ENCODE results near the gene NISCH.

NISCH gene

DNA sequence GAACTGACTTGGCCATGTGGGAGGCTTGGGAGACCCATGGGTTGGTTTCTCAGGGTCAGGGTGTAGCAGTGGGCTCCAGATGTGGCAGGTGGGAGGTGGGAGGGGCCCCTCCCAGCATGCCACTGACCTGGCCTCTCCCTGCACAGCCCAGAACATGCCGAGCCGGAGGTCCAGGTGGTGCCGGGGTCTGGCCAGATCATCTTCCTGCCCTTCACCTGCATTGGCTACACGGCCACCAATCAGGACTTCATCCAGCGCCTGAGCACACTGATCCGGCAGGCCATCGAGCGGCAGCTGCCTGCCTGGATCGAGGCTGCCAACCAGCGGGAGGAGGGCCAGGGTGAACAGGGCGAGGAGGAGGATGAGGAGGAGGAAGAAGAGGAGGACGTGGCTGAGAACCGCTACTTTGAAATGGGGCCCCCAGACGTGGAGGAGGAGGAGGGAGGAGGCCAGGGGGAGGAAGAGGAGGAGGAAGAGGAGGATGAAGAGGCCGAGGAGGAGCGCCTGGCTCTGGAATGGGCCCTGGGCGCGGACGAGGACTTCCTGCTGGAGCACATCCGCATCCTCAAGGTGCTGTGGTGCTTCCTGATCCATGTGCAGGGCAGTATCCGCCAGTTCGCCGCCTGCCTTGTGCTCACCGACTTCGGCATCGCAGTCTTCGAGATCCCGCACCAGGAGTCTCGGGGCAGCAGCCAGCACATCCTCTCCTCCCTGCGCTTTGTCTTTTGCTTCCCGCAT lies 31.8 kb downstream of the NISCH start:
- no peak overlapping the region for H3K4me3 ChIP-seq (ENCODE audit: low read depth, low read length)
- no peak for DNase-seq (ENCODE audit: low read depth)
- TF ChIP-seq, protein P1, sequence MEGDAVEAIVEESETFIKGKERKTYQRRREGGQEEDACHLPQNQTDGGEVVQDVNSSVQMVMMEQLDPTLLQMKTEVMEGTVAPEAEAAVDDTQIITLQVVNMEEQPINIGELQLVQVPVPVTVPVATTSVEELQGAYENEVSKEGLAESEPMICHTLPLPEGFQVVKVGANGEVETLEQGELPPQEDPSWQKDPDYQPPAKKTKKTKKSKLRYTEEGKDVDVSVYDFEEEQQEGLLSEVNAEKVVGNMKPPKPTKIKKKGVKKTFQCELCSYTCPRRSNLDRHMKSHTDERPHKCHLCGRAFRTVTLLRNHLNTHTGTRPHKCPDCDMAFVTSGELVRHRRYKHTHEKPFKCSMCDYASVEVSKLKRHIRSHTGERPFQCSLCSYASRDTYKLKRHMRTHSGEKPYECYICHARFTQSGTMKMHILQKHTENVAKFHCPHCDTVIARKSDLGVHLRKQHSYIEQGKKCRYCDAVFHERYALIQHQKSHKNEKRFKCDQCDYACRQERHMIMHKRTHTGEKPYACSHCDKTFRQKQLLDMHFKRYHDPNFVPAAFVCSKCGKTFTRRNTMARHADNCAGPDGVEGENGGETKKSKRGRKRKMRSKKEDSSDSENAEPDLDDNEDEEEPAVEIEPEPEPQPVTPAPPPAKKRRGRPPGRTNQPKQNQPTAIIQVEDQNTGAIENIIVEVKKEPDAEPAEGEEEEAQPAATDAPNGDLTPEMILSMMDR (conservative IDR thresholded peaks at IDR 0.05; ENCODE audit: low read depth, low read length) = no peak

DNA sequence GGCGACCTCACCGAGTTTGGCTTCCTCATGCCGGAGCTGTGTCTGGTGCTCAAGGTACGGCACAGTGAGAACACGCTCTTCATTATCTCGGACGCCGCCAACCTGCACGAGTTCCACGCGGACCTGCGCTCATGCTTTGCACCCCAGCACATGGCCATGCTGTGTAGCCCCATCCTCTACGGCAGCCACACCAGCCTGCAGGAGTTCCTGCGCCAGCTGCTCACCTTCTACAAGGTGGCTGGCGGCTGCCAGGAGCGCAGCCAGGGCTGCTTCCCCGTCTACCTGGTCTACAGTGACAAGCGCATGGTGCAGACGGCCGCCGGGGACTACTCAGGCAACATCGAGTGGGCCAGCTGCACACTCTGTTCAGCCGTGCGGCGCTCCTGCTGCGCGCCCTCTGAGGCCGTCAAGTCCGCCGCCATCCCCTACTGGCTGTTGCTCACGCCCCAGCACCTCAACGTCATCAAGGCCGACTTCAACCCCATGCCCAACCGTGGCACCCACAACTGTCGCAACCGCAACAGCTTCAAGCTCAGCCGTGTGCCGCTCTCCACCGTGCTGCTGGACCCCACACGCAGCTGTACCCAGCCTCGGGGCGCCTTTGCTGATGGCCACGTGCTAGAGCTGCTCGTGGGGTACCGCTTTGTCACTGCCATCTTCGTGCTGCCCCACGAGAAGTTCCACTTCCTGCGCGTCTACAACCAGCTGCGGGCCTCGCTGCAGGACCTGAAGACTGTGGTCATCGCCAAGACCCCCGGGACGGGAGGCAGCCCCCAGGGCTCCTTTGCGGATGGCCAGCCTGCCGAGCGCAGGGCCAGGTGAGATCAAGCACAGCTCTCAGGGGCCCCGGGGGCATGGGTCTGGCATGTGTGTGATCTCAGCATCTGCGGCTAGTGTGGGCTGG lies 32.6 kb downstream of the NISCH start:
- TF ChIP-seq, protein P1 (conservative IDR thresholded peaks at IDR 0.05; ENCODE audit: low read depth, low read length) = no peak
- no peak for DNase-seq (ENCODE audit: low read depth)
- H3K4me3 ChIP-seq (ENCODE audit: low read depth, low read length) = no peak overlapping the region

DNA sequence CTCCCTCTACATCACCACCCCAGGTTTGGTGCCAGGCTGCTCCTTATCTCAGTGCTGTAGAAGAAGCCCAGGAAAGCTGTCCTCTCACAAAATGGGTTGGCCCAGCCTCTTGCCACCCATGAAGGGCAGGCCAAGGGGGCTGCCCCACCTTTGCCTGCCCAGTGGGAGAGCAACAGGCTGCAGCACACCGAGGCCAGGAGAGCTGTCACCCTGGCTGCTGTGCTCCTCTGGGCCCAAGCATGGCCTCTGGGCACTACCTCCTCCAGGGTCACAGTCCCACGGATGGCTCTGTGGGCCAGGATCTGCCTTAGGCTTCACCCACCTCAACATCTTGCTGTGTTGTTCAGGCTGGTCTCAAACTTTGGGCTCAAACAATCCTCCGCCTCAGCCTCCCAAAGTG lies 33.3 kb downstream of the NISCH start:
- no peak overlapping the region for H3K4me3 ChIP-seq (ENCODE audit: low read depth, low read length)
- no peak for DNase-seq (ENCODE audit: low read depth)
- TF ChIP-seq, protein P1 (conservative IDR thresholded peaks at IDR 0.05; ENCODE audit: low read depth, low read length) = no peak

DNA sequence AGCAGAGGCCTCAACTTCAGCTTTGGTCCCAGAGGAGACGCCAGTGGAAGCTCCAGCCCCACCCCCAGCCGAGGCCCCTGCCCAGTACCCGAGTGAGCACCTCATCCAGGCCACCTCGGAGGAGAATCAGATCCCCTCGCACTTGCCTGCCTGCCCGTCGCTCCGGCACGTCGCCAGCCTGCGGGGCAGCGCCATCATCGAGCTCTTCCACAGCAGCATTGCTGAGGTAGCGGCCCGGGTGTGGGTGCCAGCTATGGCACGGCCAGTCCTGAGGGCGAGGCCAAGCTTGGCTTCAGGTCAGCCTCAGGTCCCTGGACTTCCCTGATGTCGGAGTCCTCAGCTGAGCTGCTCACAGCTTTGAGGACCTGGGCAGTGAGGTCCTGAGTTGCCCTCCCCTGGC lies 34.0 kb downstream of the NISCH start:
- TF ChIP-seq, protein P1 (conservative IDR thresholded peaks at IDR 0.05; ENCODE audit: low read depth, low read length) = no peak
- no peak for DNase-seq (ENCODE audit: low read depth)
- no peak overlapping the region for H3K4me3 ChIP-seq (ENCODE audit: low read depth, low read length)

DNA sequence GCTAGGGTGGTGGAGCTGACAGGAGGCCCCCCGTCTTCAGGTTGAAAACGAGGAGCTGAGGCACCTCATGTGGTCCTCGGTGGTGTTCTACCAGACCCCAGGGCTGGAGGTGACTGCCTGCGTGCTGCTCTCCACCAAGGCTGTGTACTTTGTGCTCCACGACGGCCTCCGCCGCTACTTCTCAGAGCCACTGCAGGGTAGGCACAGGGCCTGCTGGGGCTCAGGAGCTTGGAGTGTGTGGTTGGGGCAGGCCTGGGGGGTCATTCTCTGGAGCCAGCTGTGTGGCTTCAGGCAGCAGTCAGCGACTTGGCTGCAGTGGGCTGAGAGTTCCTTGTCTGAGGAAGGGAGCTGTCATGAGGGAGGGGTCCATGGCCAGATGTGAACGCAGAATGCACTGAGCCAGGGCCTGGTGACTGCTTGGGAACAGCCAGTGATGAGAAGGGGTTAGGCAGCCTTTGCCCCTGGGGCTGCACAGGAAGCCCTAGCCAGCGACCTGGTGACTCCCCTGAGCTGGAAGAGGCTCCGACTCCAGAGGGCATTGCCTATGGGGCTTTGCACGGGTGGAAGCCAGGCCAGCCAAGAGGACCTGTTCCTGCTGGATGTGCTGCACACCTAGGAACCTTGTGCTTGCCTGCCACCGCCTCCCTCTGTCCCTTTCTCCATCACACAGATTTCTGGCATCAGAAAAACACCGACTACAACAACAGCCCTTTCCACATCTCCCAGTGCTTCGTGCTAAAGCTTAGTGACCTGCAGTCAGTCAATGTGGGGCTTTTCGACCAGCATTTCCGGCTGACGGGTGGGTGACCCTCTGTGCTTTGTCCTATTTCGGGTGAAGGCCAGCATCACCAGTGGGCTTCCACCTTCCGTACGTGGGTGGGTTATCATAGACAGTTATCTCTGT lies 34.9 kb downstream of the NISCH start:
- H3K4me3 ChIP-seq (ENCODE audit: low read depth, low read length) = no peak overlapping the region
- TF ChIP-seq, protein P1 (conservative IDR thresholded peaks at IDR 0.05; ENCODE audit: low read depth, low read length) = no peak
- DNase-seq (ENCODE audit: low read depth) = no peak

DNA sequence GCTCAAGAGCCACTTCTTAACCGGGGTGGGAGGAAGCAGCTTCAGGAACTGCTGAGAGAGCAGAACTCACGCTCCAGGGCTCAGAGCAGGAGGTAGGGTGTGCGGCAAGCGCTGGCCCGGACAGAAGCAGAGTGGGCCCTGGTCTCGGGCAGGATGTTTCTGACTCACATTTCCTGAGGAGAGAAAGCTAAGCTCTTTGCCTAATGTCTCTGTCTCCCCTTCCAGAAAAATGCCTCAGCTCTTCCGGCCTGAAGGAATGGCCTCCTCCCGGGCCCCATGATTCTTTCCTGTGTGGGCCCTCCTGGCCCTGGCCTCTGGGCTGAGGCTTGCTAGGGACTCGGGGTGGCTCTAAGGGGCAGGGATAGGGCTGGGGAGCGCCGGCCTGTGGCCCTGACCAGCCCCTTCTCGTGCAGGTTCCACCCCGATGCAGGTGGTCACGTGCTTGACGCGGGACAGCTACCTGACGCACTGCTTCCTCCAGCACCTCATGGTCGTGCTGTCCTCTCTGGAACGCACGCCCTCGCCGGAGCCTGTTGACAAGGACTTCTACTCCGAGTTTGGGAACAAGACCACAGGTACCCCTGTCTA lies 35.6 kb downstream of the NISCH start:
- TF ChIP-seq, protein P1 (conservative IDR thresholded peaks at IDR 0.05; ENCODE audit: low read depth, low read length) = no peak
- H3K4me3 ChIP-seq (ENCODE audit: low read depth, low read length) = no peak overlapping the region
- peak; percentile 84 for DNase-seq (ENCODE audit: low read depth)

Measured in choroid plexus epithelial cell (primary cell).